KOPT-K1 (cell line): ENCODE data around the gene NUB1.
A peak's percentile ranks its signal among the peaks of the same experiment; 100 is the strongest.

Experiments
- H3K27ac ChIP-seq: fragments of 200-600 bp; sonication (generic); 2 replicates; pipeline ENCODE4 v1.5.1; 2016; ENCODE audit warnings: antibody characterized with exemption, mild to moderate bottlenecking, low read depth, low read length; ENCODE audit not compliant: poor library complexity, severe bottlenecking
- H3K36me3 ChIP-seq: fragments of 200-600 bp; sonication (generic); 2 replicates; pipeline ENCODE4 v1.5.1; 2017; ENCODE audit warnings: antibody characterized with exemption, mild to moderate bottlenecking, low read length, moderate library complexity; ENCODE audit not compliant: insufficient read depth
- H3K9me3 ChIP-seq: fragments of 200-600 bp; sonication (generic); 2 replicates; pipeline ENCODE4 v1.5.1; 2017; ENCODE audit warnings: antibody characterized with exemption, low read length, mild to moderate bottlenecking; ENCODE audit not compliant: insufficient read depth, poor library complexity, severe bottlenecking

Gene NUB1

GRCh38 chr7:151347200-151347599 lies 5.6 kb downstream of the NUB1 start:
- peaks cover 56% of the 10 kb centered on the region for H3K36me3 ChIP-seq
- H3K27ac ChIP-seq, result no peak overlapping the region
- no peaks in the 10 kb centered on the region for H3K9me3 ChIP-seq

DNA sequence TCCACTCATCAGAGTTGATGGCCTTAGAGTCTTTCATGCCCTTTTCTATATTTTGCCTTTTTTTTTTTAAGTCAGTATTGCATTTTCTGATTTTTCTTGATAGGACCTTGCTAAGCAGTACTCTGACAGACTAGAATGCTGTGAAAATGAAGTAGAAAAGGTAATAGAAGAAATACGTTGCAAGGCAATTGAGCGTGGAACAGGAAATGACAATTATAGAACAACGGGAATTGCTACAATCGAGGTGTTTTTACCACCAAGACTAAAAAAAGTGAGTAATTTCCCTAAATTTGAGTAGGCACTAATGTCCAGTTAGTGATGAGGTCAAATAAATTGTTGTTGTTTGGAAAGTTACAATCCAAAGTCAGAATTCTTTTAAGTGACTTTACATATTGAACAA lies 7.4 kb downstream of the NUB1 start:
- Histone ChIP-seq H3K9me3 (no peaks in the 10 kb centered on the region), H3K36me3 (peaks cover 68% of the 10 kb centered on the region), H3K27ac (peak overlapping the region; percentile 90)

DNA sequence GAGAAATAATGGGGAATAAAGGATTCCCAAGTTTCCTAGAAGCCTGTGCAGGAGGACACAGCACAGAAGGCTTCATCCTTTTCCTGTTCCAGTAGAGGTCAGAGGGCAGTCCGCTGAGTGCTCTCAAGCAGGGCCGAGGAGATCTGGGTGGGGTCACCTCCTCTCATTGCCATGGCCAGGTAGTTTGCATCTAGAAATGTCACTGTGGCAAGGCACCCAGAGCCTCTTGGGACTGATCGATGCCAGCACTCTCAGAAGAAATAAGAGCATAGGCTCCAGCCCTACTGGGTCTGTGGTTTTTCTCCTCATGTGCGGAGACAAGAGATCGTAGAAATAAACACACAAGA lies 7.9 kb downstream of the NUB1 start:
- no peaks in the 10 kb centered on the region for H3K9me3 ChIP-seq
- peak overlapping the region; percentile 90 for H3K27ac ChIP-seq
- peaks cover 73% of the 10 kb centered on the region for H3K36me3 ChIP-seq

GRCh38 chr7:151351027-151351426 lies 9.4 kb downstream of the NUB1 start:
- Histone ChIP-seq H3K27ac (peak overlapping the region; percentile 63), H3K36me3 (peaks cover 79% of the 10 kb centered on the region), H3K9me3 (no peaks in the 10 kb centered on the region)

GRCh38 chr7:151351967-151352366 lies 10.4 kb downstream of the NUB1 start:
- peaks cover 80% of the 10 kb centered on the region for H3K36me3 ChIP-seq
- no peaks in the 10 kb centered on the region for H3K9me3 ChIP-seq
- peak overlapping the region; percentile 63 for H3K27ac ChIP-seq

GRCh38 chr7:151352512-151352911 lies 10.9 kb downstream of the NUB1 start:
- H3K27ac ChIP-seq, result peak overlapping the region; percentile 63
- peaks cover 80% of the 10 kb centered on the region for H3K36me3 ChIP-seq

GRCh38 chr7:151361193-151361959 lies 19.8 kb downstream of the NUB1 start:
- Histone ChIP-seq H3K27ac (no peak overlapping the region), H3K9me3 (no peaks in the 10 kb centered on the region), H3K36me3 (peaks cover 73% of the 10 kb centered on the region)

More at GRCh38 chr7:151352512-151352911, 10.9 kb downstream of the NUB1 start:
- no peaks in the 10 kb centered on the region for H3K9me3 ChIP-seq

DNA sequence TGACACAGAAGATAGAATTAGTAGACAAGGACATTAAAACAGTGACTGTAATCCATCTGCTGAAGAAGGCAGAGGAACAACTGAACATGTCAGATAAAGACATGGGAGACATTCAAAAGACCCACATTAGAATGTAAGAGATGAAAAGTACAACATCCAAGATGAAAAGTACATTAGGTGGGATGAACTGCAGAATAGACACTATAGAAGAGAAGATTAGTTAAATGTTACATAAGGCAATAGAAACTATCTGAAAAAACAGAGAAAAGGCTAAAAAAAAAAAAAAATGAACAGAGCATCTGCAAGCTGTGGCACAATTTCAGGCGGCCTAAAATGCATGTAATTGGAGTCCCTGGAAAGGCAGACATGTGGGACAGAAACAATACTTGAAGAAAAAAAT lies 21.6 kb downstream of the NUB1 start:
- Histone ChIP-seq H3K36me3 (peaks cover 73% of the 10 kb centered on the region), H3K27ac (no peak overlapping the region), H3K9me3 (no peaks in the 10 kb centered on the region)

- Histone ChIP-seq H3K9me3 (no peaks in the 10 kb centered on the region), H3K36me3 (peaks cover 82% of the 10 kb centered on the region), H3K27ac (no peak overlapping the region)
These were observed 24.7 kb downstream of the NUB1 start for GRCh38 chr7:151366166-151366879.

- Histone ChIP-seq H3K36me3 (peaks cover 81% of the 10 kb centered on the region), H3K9me3 (no peaks in the 10 kb centered on the region), H3K27ac (no peak overlapping the region)
These were observed 25.2 kb downstream of the NUB1 start for GRCh38 chr7:151366880-151367222.

DNA sequence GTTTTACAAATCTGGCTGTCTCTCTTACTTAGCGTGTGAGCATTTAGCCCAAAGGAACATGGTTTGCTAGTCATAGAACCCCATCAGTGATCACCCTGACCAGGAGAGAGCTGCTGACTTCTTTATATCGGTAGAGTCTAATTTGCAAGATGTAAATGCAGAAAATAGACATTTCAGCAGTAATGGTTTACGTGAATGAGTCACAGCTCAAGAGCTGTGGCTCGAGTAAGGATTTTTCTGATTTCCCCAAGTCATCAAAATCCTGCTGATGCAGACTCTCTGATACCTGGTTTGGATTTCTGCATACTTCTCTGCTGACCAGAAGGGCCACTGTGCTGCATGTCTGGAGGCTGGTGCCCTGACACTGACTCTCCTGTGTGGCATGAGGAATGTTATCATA lies 25.7 kb downstream of the NUB1 start:
- Histone ChIP-seq H3K9me3 (no peaks in the 10 kb centered on the region), H3K36me3 (peaks cover 80% of the 10 kb centered on the region), H3K27ac (no peak overlapping the region)

DNA sequence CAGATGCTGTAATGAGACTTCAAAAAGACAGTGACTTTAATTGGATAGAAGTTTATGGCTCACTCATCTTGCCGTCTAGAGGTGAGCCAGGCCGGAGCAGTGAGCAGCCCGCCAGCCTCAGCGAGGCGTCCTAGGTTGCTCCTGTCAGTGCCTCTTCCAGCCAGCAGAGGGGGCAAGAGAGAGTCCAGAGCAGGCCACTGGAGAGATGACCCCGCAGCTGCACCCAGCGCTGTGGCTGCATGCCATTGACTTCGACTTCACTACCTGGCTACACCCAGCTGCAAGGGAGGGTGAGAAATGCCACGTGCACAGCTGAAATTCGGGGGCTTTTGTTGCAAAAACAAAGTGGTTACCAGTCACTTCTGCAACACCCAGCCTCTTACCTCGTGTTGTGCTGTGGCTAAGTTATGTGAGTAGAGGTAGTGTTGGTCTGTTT lies 26.5 kb downstream of the NUB1 start:
- H3K9me3 ChIP-seq, result no peaks in the 10 kb centered on the region
- H3K36me3 ChIP-seq, result peaks cover 80% of the 10 kb centered on the region
- H3K27ac ChIP-seq, result no peak overlapping the region

GRCh38 chr7:151371266-151371665 lies 29.7 kb downstream of the NUB1 start:
- Histone ChIP-seq H3K27ac (no peak overlapping the region), H3K36me3 (peaks cover 92% of the 10 kb centered on the region), H3K9me3 (no peaks in the 10 kb centered on the region)

GRCh38 chr7:151372612-151373265 lies 31.1 kb downstream of the NUB1 start:
- Histone ChIP-seq H3K27ac (no peak overlapping the region), H3K9me3 (no peaks in the 10 kb centered on the region), H3K36me3 (peaks cover 92% of the 10 kb centered on the region)

- no peak overlapping the region for H3K27ac ChIP-seq
- peaks cover 91% of the 10 kb centered on the region for H3K36me3 ChIP-seq
- H3K9me3 ChIP-seq, result no peaks in the 10 kb centered on the region
These were observed 32.0 kb downstream of the NUB1 start for GRCh38 chr7:151373599-151373998.
